ENCODE data around the gene METTL26. TPM values are rescaled to one million over a fixed set of nuclear protein-coding genes. Genes with fewer than 3 reads are reported as not detected.

METTL26 gene
- total and polyA plus RNA-seq, 9 of the 15 experiments (the other 6 are each of a cell fraction or from before 2014, with no cell fraction given) = 7.3 to 262 (median 80.9) TPM

DNA sequence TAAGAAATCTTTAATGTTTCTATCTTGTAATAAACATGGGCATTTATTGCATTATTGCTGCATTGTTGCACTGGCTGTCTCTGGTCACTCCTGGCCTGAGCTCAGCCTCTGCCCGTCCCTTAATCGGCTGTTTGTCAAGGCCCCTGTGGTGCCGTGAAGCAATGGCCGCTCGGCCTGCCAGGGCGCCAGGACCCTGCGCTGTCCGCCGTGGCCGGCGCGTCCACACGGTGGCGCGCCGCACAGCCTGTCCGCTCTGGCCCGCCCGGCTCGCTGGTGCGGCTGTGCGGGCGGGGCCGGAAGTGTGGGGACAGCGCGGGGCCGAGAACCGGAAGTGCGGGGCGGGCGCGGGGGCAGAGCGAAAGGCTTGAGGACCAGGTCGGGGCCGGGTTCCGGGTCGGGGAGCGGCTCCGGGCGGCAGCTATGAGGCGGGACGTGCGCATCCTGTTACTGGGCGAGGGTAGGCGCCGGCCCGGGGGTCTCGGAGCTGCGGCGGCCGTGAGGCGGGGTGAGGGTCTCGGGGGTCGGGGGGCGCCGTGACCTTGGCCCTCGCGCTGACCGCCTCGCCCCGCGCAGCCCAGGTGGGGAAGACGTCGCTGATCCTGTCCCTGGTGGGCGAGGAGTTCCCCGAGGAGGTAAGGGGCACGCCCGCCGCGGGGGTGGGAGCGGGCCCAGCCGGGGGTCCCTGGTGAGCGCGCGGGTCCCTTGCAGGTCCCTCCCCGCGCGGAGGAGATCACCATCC is 31.8 kb upstream of the METTL26 start, which contains the start of gene RHOT2 (continued):
- TF ChIP-seq ZNF347 (CRISPR knock-in tag; IDR thresholded peaks at IDR 0.05; ENCODE audit: low read depth) (no peak), FOS (IDR thresholded peaks at IDR 0.05; ENCODE audit: extremely low read depth, insufficient read length) (no peak), ZNF668 (CRISPR knock-in tag; IDR thresholded peaks at IDR 0.05) (no peak), CCAR2 (IDR thresholded peaks at IDR 0.05; ENCODE audit: low read depth, low read length) (no peak), ZBTB43 (CRISPR knock-in tag; IDR thresholded peaks at IDR 0.05) (no peak), L3MBTL2 (IDR thresholded peaks at IDR 0.05) (peak; percentile 61), ZBTB17 (CRISPR knock-in tag; IDR thresholded peaks at IDR 0.05) (0 out of 2 replicates have a peak, but pooled peaks have one; percentile 45), STAT5B (CRISPR knock-in tag; IDR thresholded peaks at IDR 0.05) (no peak), IFI16 (CRISPR knock-in tag; IDR thresholded peaks at IDR 0.05) (no peak), MBD1 (CRISPR knock-in tag; IDR thresholded peaks at IDR 0.05) (no peak), ZNF408 (CRISPR knock-in tag; IDR thresholded peaks at IDR 0.05; ENCODE audit: low read depth) (no peak), SREBF1 (IDR thresholded peaks at IDR 0.05; ENCODE audit: borderline replicate concordance, low read depth, low read length) (no peak), ELK1 (CRISPR knock-in tag; IDR thresholded peaks at IDR 0.05) (no peak), NR2C2 (CRISPR knock-in tag; IDR thresholded peaks at IDR 0.05) (peak; percentile 68; the same call in 1 of the 2 replicates), NR2C2 (tag; IDR thresholded peaks at IDR 0.05) (peak; percentile 87)
- TF ChIP-seq, protein P1, sequence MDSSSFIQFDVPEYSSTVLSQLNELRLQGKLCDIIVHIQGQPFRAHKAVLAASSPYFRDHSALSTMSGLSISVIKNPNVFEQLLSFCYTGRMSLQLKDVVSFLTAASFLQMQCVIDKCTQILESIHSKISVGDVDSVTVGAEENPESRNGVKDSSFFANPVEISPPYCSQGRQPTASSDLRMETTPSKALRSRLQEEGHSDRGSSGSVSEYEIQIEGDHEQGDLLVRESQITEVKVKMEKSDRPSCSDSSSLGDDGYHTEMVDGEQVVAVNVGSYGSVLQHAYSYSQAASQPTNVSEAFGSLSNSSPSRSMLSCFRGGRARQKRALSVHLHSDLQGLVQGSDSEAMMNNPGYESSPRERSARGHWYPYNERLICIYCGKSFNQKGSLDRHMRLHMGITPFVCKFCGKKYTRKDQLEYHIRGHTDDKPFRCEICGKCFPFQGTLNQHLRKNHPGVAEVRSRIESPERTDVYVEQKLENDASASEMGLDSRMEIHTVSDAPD (CRISPR knock-in tag; IDR thresholded peaks at IDR 0.05) = no peak
- TF ChIP-seq, protein P2, sequence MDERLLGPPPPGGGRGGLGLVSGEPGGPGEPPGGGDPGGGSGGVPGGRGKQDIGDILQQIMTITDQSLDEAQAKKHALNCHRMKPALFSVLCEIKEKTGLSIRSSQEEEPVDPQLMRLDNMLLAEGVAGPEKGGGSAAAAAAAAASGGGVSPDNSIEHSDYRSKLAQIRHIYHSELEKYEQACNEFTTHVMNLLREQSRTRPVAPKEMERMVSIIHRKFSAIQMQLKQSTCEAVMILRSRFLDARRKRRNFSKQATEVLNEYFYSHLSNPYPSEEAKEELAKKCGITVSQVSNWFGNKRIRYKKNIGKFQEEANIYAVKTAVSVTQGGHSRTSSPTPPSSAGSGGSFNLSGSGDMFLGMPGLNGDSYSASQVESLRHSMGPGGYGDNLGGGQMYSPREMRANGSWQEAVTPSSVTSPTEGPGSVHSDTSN (CRISPR knock-in tag; IDR thresholded peaks at IDR 0.05; ENCODE audit: low read depth) = no peak
- TF ChIP-seq, protein P2 (tag; conservative IDR thresholded peaks at IDR 0.05; ENCODE audit: low read depth) = no peak
